GM21825 (cell line): Measurements from ENCODE around the gene PTPRD.

Source experiments
- ATAC-seq: cut with Tn5 transposase; IDR thresholded peaks from one replicate; pipeline ENCODE4 v1.9.1; 2021; ENCODE audit warnings: mild to moderate bottlenecking, moderate library complexity; ENCODE audit not compliant: unreplicated experiment

The PTPRD gene

DNA sequence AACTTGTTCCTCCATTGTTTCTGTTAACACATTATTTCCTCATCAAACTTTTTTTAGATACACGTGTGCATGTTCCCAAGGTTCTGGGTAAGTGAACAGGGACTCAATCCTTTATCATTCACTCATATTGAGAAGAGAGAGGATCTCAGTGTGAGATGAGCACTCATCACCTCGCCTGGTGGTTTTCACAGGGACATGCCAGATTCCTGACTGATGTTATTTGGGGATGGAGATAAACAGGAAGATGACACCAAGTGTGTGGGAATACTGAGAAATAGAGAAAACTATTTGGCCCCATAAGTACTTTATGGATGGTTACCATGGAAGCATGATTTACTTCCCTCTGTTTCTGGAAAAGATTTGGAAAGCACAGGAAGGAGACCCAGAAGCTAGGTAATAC lies 2279.9 kb downstream of the PTPRD start:
- ATAC-seq: no peak

DNA sequence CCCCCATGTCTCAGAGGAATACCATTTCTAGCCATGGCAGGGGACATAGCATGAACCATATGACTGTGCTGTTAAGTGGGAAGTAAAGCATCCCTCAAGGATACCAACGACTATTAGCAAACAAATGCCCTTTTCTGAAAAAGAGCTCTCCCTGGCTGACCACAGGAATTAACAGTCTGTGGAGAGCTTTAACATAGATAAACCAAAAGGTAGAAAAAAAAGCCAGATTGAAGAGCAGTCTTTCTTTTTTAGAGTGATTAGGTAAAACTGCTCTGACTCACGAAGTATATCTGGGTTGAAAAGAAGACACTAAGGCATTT lies 2280.5 kb downstream of the PTPRD start:
- no peak for ATAC-seq

DNA sequence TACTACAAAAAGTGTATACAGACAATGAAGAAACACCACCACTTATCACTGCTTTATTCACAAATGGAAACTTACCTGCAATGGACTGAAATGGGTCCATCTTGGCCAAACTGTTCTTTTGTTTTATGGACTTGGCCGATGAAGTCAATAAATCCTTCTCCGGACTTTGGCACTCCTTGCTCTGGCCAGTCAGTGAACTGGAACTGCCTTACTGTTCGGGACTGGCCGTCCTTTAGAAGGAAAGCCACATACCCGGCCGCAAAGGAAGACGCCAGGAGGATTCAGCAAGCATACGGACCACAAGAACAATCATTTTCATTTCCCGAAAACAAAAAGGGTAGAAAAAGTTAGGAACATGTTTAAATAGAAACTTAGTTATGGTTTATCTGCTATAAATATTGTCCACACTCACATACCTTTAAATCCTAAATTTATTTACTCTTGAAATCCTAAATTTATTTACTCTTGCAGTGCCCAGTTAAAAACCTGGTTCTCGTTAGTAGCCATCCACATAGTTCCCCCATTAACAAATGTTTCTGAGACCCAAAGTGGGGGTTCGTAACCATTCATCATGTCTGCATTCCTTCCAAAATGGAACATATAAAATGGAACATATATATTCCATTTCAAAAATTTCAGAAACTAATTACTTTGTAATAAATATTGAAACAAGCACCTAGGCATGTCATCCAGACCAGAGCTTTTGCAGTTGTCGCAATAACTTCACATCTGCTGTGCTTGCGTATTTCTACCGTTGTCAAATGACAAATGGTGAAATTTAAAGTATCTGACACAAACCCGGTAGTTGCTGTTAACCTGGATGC lies 2281.1 kb downstream of the PTPRD start:
- ATAC-seq: no peak

DNA sequence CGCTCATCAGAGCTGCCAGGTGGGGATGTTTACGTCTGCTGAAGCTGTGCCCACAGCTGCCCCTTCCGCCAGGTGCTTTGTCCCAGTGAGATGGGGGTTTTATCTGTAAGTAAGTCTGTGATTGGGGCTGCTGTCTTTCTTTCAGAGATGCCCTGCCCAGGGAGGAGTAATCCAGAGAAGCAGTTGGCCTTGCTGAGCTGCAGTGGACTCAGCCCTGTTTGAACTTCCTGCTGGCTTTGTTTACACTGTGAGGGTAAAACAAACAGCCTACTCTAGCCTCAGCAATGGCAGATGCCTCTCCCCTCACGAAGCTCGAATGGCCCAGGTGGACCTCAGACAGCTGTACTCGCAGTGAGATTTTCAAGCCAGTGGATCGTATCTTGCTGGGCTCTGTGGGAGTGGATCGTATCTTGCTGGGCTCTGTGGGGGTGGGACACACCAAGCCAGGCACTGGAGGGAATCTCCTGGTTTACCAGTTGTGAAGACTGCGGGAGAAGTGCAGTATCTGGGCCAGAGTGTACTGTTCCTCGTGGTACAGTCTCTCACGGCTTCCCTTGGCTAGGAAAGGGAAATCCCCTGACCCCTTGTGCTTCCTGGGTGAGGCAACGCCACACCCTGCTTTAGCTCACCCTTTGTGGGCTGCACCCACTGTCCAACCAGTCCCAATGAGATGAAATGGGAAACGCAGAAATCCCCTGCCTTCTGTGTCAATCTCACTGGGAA lies 2283.1 kb downstream of the PTPRD start:
- no peak for ATAC-seq

DNA sequence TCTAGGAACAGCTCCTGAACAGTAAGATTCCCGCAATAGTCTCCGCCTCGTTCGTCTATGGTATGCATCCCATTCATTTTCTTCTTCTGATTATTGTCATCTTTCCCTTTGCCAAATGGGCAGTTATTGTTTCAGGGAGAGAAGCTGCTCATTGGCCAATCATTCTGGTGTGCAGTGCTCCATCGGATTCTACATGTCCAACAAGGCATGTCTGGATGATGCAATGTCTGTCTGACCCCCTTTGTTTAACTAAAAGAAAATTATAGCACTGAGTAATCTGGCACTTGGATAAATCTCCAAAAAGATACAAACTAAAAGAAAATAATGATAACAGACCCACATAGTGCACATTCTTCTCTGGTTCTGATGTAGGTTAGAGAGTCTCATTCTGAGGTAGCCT lies 2297.6 kb downstream of the PTPRD start:
- no peak for ATAC-seq

DNA sequence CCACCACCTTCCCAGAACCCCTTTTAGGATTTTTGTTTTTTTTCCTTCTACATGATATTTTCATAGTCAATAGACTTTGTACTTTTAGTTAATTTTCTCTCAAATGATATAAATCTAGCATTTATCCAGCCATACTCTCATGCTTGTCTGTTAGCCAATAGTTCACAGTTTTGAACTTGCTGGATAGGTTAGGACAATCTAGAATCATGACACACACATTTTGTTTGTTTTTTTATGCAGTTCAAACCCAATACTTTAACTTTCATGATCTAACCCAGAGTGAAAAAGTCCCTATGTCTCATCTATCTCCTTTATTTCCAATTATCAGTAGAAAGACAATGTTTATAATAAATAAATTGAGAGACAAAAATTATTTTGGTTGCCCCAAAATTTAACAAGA lies 2303.5 kb downstream of the PTPRD start:
- no peak for ATAC-seq

DNA sequence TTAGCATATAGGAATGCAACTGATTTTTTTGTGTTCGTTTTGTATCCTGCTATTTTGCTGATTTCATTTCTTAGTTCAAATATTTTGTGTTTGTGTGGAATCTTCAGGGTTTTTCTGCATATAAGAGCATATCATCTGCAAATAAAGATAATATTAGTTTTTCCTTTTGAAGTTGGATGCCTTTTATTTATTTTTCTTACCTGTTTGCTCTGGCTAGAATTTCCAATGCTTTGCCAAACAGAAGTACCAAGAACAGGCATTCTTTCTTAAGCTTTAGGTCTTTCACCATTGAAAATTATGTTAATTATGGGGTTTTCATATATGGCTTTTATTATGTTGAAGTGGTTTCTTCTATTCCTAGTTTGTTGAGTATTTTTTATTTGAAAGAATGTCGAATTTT lies 2308.1 kb downstream of the PTPRD start:
- no peak for ATAC-seq

DNA sequence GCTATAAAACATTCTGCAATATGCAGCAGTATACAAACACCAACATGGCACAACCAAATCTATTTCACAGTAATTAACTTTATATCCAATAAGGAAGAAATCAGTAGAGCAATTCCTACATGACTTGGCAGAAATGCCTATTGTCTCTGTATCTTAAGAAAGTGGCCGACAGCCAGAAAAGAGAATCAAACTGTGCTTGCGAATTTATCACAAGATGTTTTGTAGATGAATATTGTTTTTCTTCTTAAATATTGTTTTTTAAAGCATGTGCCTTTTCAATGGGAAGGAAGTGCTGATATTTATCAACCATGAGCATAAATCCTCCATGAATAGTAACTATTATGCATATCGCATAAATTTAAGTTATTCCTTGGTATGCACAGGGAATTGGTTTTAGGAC lies 2311.5 kb downstream of the PTPRD start:
- no peak for ATAC-seq

- no peak for ATAC-seq
Observed at GRCh38 chr9:8297047-8297446, 2315.8 kb downstream of the PTPRD start.

DNA sequence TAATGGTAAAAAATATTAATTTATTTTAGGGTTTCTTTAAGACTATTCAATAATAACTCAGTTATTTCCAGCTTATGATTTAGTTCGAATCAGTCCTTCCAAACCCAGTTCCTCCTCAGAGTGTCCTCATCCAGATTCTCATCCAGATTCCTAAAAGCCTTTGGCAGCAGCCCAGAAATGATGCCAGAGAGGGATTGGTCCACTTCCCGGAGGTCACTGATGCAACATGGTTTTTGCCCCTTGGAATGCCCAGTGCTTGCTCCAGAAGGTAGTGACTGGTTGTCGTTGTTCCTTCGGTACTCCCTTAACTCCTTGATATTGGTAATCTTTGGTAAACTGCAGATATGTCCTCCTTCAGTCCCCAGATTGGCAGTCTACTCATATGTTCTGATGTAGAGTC lies 2320.1 kb downstream of the PTPRD start:
- ATAC-seq: no peak

- ATAC-seq: no peak
Observed at GRCh38 chr9:8289681-8290080, 2323.1 kb downstream of the PTPRD start.

DNA sequence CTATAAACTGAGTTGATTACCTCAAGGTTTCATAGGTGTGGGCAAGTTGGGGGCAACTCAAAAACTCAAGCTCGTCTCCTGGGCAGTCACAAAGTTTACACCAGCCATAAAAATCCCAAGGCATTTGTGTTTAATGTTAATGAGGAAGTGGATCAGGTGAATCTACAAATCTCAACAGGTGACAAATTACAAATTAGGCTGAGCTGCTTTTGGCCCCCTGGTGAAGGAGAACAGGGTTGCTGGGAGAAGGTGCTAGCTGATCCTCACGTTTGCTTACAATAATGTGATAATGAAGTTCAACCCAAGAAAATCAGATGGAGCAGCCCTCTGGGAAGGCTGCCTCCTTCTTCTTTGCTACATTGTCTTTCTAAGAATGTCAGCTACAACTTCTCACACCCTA lies 2324.8 kb downstream of the PTPRD start:
- no peak for ATAC-seq

DNA sequence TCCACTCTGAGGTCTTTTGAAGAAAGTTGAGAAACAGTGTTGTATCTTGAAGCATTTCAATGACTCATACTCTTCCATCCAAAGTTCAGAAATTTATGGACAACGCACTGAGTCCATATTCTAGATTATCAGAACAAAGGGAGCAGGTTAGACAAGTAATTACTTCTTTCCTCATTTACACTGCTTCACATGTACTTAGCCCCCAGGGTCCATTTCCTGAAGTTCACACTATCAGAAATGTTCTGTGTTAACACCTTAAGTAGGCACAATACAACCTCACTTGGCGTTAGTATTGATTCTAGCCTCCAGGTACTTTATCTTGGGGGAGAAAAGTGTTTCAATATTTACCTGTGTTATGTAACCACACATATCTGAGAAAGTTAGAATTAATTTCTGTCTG lies 2325.3 kb downstream of the PTPRD start:
- ATAC-seq: no peak

DNA sequence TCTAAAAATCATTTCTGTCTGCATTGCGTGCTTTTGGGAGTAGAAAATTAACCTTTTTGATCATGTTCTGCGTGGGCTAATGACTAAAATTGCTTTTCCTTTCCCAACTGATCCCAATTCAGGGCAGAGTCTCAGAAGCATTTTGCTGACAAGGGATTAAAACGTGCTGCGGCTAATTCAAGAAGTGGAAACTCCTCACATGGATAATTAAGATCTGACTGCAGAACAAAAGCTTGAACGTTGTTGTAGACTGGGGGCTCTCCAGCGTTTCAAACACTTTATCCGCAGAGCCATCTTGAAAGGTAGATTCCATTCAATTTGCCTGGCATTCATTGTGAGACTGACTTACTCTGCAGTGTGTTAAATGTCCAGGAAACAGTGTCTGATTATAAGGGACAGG lies 2327.9 kb downstream of the PTPRD start:
- no peak for ATAC-seq

DNA sequence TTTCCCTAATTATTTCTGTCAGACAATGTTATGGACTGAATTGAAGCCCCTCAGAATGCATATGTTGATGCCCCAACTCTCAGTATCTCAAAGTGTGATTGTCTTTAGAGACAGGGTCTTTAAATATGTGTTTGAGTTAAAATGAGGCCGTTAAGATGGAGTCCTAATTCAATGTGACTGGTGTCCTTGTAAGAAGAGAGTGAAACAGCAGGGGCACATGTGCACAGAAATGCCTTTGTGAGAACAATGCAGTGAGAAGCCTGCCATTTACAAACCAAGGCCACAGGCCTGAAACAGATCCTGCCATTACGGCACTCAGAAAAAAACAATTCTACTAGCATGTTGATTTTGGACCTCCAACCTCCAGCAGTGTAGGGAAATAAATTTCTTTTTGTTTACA lies 2330.3 kb downstream of the PTPRD start:
- no peak for ATAC-seq

DNA sequence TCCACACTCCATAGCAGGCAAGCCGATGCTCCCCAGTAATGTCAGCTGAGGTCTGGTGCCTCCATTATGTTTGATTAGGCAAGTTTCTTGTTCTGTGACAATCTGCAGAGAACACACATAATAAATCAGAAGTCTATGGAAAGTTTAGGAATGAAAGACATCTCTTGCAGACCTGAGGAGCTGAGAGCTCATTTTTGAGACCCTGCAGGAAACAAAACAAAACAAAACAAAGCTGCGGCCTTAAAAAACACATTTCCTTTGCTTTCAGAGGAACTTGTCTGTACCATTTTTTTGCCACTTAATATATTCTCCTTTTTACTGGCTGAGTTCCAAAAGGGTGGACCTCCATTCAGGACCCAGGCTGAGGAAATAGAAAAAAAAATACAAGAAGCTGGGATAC lies 2332.0 kb downstream of the PTPRD start:
- ATAC-seq: no peak

- no peak for ATAC-seq
Observed at GRCh38 chr9:8278048-8278447, 2334.8 kb downstream of the PTPRD start.

DNA sequence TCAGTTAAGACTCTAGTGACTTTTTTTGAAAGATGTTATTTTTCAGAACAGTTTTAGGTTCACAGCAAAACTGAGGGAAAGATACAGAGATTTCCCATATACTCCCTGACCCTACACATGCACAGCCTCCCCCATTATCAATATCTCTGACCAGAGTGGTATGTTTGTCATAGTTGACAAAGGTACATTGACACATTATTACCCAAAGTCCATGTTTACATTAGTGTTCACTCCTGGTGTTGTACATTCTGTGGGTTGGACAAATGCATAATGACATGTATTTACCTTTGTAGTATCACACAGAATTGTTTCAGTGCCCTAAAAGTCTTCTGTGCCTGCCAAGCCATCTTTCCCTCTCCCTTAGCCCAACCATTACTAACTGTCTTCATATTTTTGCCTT lies 2342.6 kb downstream of the PTPRD start:
- no peak for ATAC-seq

- no peak for ATAC-seq
Observed at GRCh38 chr9:8268881-8269280, 2343.9 kb downstream of the PTPRD start.

DNA sequence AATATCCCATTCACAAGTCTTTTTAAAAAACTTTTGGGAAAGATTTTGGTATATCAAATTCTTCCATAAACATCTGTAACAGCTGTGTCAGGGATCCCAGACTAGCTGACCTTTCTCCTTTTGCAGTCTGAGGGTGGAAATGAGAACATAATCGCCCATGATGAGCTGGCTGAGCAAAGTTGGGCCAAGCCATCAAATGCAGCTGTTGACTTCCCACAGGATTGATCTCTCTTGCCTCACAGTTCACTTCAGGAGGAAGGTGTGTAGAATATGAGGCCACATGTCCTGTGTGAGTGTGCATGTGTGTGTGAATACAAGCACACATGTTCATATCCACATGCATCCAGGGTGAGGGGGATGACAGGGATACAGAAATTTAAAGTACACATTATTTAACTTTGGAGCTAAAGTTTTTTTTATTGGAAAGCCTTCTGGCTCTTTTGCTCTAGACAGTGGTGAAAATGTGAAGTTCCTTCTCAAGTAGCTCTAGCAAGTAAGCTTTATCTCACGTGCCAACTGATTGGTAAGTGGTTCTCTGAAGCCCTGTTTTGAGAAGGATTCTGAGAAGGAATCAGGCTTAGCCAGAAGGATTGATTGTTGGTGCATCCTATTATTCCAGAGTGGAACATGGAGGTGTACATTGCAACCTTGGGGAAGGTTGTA lies 2344.5 kb downstream of the PTPRD start:
- no peak for ATAC-seq

DNA sequence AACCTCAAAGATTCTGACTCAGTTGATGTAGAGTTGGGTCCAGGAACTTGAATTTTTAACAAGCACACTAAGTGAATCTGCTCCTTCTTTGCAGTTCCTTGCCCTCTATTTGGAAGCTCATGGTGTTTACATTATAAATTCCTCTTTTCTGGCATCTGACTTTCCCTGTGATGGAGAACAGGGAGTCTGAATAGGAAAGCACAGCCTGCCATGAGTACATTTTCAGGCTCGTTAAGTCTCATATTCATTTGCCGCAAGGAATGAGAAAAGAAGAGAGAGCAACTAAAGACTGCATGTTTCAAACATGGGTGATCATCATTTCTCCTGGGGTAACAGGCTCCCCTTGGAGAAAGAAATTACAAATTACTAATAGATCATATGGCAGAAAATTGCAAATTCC lies 2345.2 kb downstream of the PTPRD start:
- no peak for ATAC-seq

DNA sequence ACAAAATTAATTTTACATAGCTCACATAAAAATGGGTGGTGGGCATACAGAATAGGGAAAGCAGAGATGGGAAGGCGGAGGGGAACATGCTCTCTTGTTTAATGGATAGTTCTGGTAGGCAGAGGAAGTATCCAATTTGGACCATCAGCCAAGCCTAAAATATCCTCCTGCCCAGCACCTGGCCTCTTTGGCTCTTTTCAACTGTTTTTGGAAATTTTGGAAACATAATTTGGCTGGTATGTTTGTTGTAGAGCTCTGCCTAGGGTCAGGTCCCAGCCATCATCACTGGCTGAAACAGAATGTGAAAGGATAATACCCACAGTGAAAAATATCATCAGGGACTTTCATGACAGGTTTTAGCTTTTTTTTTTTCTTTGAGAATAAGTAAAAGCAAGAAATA lies 2345.9 kb downstream of the PTPRD start:
- no peak for ATAC-seq
